ENCODE data around the gene CROCC. TPM values are rescaled to one million over a fixed set of nuclear protein-coding genes. Genes with fewer than 3 reads are reported as not detected.

The CROCC gene
- total and polyA plus RNA-seq, 9 of the 15 experiments (the other 6 are each of a cell fraction or from before 2014, with no cell fraction given) = 0.17 to 15.4 (median 7.6) TPM

DNA sequence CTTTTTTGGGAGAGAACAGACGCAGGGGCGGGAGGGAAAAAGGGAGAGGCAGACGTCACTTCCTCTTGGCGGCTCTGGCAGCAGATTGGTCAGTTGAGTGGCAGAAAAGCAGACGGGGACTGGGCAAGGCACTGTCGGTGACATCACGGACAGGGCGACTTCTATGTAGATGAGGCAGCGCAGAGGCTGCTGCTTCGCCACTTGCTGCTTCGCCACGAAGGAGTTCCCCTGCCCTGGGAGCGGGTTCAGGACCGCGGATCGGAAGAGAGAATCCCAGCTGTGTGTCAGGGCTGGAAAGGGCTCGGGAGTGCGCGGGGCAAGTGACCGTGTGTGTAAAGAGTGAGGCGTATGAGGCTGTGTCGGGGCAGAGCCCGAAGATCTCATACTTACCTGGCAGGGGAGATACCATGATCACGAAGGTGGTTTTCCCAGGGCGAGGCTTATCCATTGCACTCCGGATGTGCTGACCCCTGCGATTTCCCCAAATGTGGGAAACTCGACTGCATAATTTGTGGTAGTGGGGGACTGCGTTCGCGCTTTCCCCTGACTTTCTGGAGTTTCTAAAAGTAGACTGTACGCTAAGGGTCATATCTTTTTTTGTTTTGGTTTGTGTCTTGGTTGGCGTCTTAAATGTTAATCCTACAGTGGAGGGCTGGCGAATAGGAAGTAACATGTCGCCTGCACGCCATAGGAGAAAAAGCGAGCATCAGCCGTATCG, 26.0 kb upstream of the CROCC start, which contains the start of gene RNU1-2 (continued):
- TF ChIP-seq NCOA4 (IDR thresholded peaks at IDR 0.05; ENCODE audit: partially characterized antibody) = peak; percentile 93
- peak; percentile 82 for TF ChIP-seq MEF2A (IDR thresholded peaks at IDR 0.05; ENCODE audit: control insufficient read depth, low read depth, low read length)
- TF ChIP-seq TOE1 (IDR thresholded peaks at IDR 0.05; ENCODE audit: borderline replicate concordance) = peak; percentile 82
- TF ChIP-seq TOE1 (CRISPR knock-in tag; IDR thresholded peaks at IDR 0.05; ENCODE audit: borderline replicate concordance, low read depth) = peak; percentile 49; the same call in 1 of the 2 replicates
- TF ChIP-seq TGIF2 (CRISPR knock-in tag; IDR thresholded peaks at IDR 0.05) = peak; percentile 30; the same call in 1 of the 2 replicates
- TF ChIP-seq ZNF24 (IDR thresholded peaks at IDR 0.05) = peak; percentile 79; the same call in 1 of the 2 replicates
- peak; percentile 43; the same call in 1 of the 2 replicates for TF ChIP-seq GTF2A2 (tag; IDR thresholded peaks at IDR 0.05)
- peak; percentile 46; the same call in 1 of the 2 replicates for TF ChIP-seq DMBX1 (CRISPR knock-in tag; IDR thresholded peaks at IDR 0.05; ENCODE audit: borderline replicate concordance)
- peak in 1 of 2 experiments; percentile 39; a peak in 1 of 4 replicates for TF ChIP-seq FOXA3 (CRISPR knock-in tag; conservative IDR thresholded peaks at IDR 0.05 in 1 of 2, IDR thresholded peaks at IDR 0.05 in 1 of 2)
- TF ChIP-seq GABPA (tag; conservative IDR thresholded peaks at IDR 0.05; ENCODE audit: low read depth) = peak; percentile 90
- peak; percentile 18 for TF ChIP-seq NELFE (IDR thresholded peaks at IDR 0.05; ENCODE audit: insufficient read depth, insufficient read length)
- TF ChIP-seq FIP1L1 (IDR thresholded peaks at IDR 0.05; ENCODE audit: low read depth, low read length, poor library complexity, severe bottlenecking) = peak; percentile 13
- peak; percentile 99 for TF ChIP-seq POLR2H (tag; IDR thresholded peaks at IDR 0.05; ENCODE audit: low read depth)
- TF ChIP-seq ATF7 (IDR thresholded peaks at IDR 0.05) = peak; percentile 87; the same call in 1 of the 2 replicates
- peak; percentile 73 for TF ChIP-seq ZBTB40 (IDR thresholded peaks at IDR 0.05)
- peak; percentile 63 for TF ChIP-seq ZBTB40 (CRISPR knock-in tag; IDR thresholded peaks at IDR 0.05)
- TF ChIP-seq E2F3 (CRISPR knock-in tag; IDR thresholded peaks at IDR 0.05) = peak; percentile 15; the same call in 1 of the 2 replicates
- TF ChIP-seq ZBTB43 (CRISPR knock-in tag; IDR thresholded peaks at IDR 0.05) = peak; percentile 81
